Activated CD8-positive, alpha-beta memory T cell treated with anti-CD3 and anti-CD28 coated beads for 36 hours (primary cell): ENCODE results near the gene PCDH15. TPM values are rescaled to one million over a fixed set of nuclear protein-coding genes. Genes with fewer than 3 reads are reported as not detected.

Experiments used
- CTCF ChIA-PET: fragments of 350-600 bp; sonication (Branson Sonifier 250); formaldehyde crosslinking; loops from one replicate; lab custom pipeline; 2021; ENCODE audit warnings: antibody characterized with exemption; lab: Charles Lee
- POLR2A ChIA-PET: fragments of 350-600 bp; sonication (Branson Sonifier 250); formaldehyde crosslinking; loops from one replicate; lab custom pipeline; 2021; ENCODE audit warnings: antibody characterized with exemption; lab: Charles Lee
- total RNA-seq, 2 experiments: library from RNA; stranded (reverse); gene quantifications; one replicate each; pipeline ENCODE4 v1.2.3, GENCODE V29; 2021

Gene PCDH15
- total RNA-seq, 2 experiments from 2014 or later, result not detected

DNA sequence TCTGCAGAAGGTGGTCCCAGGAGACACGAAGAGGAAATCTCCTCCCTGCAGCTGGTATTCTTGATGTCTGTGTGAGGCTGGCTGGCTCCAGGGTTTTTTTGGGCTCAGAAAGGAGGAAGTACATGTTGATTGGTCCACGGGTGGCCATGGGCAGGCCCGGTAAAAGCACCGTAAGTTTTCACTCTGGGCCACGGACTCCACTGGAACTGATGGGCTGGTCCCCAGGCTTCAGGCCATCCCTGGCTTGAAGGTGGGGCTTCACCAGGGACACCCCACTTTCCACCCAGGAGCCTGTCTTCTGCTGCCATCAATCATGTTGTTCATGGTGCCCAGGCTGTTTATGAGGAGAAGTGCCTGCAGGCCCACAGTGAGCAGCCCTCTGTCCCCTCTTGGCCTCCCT, 736.8 kb downstream of the PCDH15 start:
- POLR2A ChIA-PET, result no interaction called here

DNA sequence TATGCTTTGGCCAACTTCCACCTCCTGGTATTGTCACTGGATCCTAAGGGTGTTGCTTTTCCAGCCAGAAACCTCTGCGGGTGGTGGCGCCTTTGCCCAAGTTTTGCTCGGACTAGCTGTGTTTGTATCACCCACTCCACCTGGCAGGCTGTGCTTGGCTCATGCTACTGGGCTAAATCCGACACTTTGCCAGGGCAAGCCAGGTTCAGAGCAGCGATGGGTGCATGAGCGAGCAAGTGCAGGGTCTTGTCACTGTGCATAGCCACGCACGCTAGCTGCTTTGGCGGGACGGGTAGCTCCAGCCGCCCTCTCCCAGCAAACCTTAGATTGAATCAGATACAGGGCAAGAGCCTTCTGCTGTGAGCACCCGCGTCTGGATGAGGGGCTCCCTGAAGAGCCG, 737.5 kb downstream of the PCDH15 start:
- ChIA-PET CTCF (no interaction called here), POLR2A (no interaction called here)

More for the DNA sequence above, 736.8 kb downstream of the PCDH15 start:
- CTCF ChIA-PET, result no interaction called here

DNA sequence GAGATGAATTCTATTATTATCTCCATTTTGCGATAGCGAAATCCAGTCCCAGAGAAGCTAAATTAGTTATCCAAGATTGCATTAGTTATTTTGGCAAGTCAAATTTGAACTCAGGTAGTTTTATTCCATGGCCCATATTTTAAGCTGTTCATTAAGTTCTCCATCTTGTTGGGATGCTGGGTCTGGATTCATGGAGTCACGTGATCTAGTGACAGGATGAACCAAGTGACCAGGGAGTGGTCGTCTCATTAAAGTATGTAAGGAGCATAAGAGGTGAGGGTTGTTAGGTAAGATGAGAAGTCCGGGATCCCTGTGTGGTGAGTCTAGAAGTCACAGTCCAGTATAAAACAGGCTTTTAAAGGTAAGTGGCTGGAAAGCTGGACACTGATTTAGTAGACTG, 740.5 kb downstream of the PCDH15 start:
- CTCF ChIA-PET, result no interaction called here
- POLR2A ChIA-PET, result no interaction called here

- POLR2A ChIA-PET, result no interaction called here
- CTCF ChIA-PET, result no interaction called here
Measured at GRCh38 chr10:54057357-54057756, 743.7 kb downstream of the PCDH15 start.

GRCh38 chr10:54026340-54026739, 774.7 kb downstream of the PCDH15 start:
- CTCF ChIA-PET, result no interaction called here

DNA sequence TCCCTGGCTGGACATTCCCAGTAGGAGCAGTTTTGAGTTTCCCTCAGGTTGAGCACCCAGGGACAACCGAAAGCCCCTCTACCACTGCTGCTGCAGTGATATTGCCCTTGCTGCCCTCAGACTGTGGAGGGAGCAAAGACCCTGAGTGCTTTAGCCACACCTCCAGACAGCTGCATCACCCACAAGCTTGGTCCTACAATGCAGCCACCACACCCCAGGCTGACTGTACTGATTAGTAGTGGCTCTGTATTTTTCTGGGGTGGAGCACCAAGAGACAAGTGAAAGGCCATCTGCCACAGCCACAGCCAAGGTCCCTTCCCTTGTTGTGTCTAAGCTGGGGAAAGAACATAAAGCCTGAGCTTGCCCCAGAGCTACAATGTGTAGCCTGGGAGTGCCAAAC, 789.9 kb downstream of the PCDH15 start:
- CTCF ChIA-PET, result no interaction called here
- POLR2A ChIA-PET, result no interaction called here

More at GRCh38 chr10:54026340-54026739, 774.7 kb downstream of the PCDH15 start:
- POLR2A ChIA-PET, result no interaction called here

- POLR2A ChIA-PET, result no interaction called here
- CTCF ChIA-PET, result no interaction called here
Measured at GRCh38 chr10:54010337-54010933, 790.6 kb downstream of the PCDH15 start.

- CTCF ChIA-PET, result no interaction called here
- POLR2A ChIA-PET, result no interaction called here
Measured at GRCh38 chr10:54009672-54010071, 791.4 kb downstream of the PCDH15 start.

DNA sequence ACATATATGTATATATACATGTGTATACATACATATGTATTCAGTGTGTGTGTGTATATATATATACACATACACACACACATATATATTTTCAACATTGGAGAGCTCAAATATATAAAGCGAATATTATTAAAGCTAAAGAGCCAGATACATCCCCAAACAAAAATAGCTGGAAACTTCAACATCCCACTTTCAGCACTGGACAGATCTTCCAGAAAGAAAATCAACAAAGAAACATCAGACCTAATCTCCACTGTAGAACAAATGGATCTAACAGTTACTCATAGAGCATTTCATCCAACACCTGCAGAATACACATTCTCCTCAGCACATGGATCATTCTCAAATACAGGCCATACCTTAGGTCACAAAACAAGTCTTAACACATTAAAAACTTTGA, 799.0 kb downstream of the PCDH15 start:
- POLR2A ChIA-PET, result no interaction called here
- CTCF ChIA-PET, result no interaction called here

GRCh38 chr10:53997953-53998352, 803.1 kb downstream of the PCDH15 start:
- ChIA-PET CTCF (no interaction called here), POLR2A (no interaction called here)

DNA sequence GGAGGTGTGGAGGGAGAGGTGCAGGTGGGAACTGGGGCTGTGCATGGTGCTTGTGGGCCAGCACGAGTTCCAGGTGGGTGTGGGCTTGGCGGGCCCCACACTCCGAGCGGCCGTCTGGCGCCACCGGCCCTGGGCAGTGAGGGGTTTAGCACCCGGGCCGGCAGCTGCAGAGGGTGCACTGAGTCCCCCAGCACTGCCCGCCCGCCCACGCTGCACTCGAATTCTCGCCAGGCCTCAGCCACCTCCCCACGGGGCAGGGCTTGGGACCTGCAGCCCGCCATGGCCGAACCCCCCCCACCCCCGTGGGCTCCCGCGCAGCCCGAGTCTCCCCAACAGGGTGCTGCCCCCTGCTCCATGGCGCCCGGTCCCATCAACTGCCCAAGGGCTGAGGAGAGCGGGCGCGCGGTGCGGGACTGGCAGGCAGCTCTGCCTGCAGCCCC, 810.2 kb downstream of the PCDH15 start:
- ChIA-PET CTCF (no interaction called here), POLR2A (no interaction called here)

GRCh38 chr10:53983431-53983830, 817.6 kb downstream of the PCDH15 start:
- ChIA-PET POLR2A (no interaction called here), CTCF (no interaction called here)

DNA sequence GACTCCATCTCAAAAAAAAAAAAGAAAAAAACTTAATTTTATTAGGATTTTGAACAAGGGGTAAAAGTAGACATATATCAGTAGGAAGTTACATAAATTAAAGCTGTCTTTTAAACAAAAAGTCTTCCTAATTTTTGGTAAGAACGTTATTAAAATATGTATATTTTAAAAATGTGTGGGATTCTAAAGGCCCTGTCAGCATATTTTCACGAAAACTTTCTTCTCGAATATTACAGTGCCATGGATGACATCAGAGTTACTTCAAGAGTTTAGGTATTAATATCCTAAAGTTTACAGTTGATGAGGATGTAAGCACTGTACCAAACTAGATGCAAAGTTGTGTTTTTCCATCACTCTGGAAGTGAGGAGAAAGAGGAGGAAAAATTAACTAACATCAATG, 820.8 kb downstream of the PCDH15 start:
- CTCF ChIA-PET, result interaction anchor here (0.6 kb wide), 1 partner anchor 50 kb away, joined by 3 read pairs; no protein-coding TSS in a partner anchor

DNA sequence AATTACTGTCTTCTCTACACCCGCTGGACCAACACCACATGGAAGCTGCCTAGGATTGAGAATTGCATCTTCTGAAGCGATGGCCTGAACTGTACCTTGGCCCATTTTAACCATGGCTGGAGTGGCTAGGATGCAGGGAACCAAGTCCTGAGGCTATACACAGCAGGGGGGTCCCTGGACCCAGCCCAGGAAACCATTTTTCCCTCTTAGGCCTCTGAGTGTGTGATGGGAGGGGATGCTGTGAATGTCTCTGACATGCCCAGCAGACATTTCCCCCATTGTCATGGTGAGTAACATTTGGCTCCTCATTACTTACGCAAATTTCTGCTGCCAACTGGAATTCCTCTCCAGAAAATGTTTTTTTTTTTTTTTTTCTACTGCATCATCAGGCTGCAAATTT, 822.7 kb downstream of the PCDH15 start:
- ChIA-PET CTCF (no interaction called here), POLR2A (no interaction called here)

More for the DNA sequence above, 820.8 kb downstream of the PCDH15 start:
- POLR2A ChIA-PET, result no interaction called here

- POLR2A ChIA-PET, result no interaction called here
- CTCF ChIA-PET, result no interaction called here
Measured at GRCh38 chr10:53977267-53977666, 823.8 kb downstream of the PCDH15 start.

GRCh38 chr10:53957401-53957800, 843.6 kb downstream of the PCDH15 start:
- CTCF ChIA-PET, result no interaction called here
- POLR2A ChIA-PET, result no interaction called here

- CTCF ChIA-PET, result no interaction called here
- POLR2A ChIA-PET, result no interaction called here
Measured at GRCh38 chr10:53955091-53955490, 845.9 kb downstream of the PCDH15 start.

GRCh38 chr10:53952698-53953630, 848.1 kb downstream of the PCDH15 start:
- POLR2A ChIA-PET, result no interaction called here
- CTCF ChIA-PET, result no interaction called here

- POLR2A ChIA-PET, result no interaction called here
- CTCF ChIA-PET, result no interaction called here
Measured at GRCh38 chr10:53939654-53940053, 861.4 kb downstream of the PCDH15 start.

DNA sequence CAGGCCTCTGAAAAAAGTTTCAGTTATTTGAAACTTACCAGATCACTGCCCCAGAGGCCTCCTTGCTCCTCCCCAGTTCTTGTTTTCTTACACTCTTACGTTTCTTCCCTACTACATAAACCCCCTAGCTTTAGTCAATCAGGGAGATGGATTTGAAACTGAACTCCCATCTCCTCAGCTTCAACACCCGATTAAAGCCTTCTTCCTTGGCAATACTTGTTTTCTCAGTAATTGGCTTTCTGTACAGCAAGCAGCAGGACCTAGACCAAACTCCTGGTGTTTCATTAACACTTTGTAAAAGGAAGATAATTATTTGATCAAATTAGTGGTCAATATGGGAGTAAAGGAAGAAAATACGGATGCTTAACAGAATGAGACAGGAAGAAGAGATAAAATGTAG, 870.4 kb downstream of the PCDH15 start:
- ChIA-PET POLR2A (no interaction called here), CTCF (no interaction called here)
